Measurements from ENCODE around the gene GNRHR.
A peak's percentile ranks its signal among the peaks of the same experiment; 100 is the strongest.

GNRHR gene

DNA sequence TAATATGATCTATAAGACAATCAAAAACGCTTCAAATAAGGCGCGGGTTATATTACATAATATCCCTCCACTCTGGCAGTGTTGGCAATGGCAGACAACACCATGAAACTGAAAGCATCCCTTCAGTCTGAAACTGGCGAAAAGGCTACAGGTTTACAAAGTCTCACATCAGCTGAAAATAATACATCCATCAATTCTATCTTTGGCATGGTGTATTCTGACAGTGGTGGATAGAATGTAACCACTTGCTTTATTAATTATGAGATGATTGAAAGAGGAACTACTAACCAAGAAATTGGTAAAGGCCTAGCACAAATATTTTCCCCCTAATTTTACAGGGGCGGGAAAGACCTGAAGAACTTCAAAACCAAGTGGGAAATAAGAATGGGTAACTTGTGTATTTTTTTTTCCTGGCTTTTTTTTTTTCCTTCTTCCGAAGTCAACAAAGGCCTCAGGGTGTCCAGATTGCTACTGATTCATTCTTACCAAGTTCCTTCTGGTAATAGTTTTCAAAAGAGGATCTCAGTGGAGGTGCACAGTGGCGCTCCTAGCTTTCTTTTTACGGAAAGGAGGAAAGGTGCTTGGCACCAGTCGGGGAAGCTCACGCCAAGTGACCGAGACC is 54.0 kb downstream of the GNRHR start:
- peak in 3 of 6 experiments; percentile 1 to 32 (median 22) for DNase-seq

DNA sequence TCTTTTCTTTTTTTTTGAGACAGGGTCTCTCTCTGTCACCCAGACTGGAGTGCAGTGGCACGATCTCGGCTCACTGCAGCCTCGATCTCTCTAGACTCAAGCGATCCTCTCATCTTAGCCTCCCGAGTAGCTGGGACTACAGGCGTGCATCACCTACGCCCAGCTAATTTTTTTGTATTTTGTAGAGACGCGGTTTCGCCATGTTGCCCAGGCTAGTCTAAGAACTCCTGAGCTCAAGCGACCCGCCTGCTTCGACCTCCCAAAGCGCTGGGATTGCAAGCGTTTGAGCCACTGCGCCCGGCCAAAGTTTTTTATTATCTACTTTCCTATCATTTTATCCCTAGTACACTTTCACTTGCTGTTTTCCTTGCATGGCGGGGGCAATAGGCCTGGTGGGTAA is 54.6 kb downstream of the GNRHR start:
- no peak for DNase-seq

DNA sequence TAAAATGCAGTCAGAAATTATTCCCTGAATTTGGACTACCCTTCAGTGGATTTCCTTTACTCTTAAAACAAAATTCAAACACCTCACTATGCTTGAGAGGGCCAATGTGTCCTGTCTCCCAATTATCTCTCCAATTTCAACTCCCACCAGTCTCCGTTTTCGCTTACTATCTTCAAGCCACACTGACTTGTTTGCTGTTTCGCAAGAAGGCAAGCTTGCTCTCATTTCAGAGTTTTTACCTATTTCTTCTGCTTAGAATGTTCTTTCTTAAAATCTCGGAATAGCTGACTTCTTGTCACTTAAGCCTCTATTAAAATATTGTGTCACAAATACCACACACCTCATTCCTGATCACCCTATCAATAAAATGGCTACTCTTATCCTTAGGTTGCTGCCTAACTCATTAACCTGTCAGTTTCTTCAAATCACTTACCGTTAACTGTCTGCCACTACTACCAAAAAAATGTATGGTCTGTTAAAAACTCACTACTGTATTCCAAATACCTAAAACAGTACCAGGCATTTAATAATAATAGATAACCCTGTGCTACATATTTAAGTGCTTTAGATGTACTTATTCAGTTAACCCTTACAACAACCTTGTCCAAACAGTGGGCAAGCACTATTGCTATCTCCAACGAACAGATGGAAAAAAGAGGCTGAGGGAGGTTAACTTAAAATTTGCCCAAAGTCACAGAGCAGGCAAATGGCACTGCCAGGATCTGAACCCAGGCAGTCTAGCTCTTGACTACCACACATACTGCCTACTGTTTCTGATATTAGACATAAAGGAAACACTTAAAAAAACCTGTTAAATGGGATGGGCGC is 56.1 kb downstream of the GNRHR start:
- no peak for DNase-seq

DNA sequence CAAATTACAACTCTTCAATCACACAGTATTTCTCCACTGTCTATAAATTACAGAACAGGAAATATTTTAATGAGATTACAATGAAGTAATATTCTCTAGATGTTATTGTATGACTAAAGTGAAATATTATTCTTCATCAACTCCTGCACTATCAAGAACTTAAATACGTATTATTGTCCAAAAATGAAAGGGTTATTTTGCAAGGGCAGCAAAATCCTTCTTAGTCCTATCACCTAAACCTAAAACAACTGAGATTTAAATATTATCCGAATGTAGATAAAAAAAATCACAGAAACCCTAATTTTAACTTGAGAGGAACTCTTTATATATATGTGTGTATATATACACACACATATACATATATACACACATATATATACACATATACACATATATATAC is 58.1 kb downstream of the GNRHR start:
- no peak for DNase-seq

DNA sequence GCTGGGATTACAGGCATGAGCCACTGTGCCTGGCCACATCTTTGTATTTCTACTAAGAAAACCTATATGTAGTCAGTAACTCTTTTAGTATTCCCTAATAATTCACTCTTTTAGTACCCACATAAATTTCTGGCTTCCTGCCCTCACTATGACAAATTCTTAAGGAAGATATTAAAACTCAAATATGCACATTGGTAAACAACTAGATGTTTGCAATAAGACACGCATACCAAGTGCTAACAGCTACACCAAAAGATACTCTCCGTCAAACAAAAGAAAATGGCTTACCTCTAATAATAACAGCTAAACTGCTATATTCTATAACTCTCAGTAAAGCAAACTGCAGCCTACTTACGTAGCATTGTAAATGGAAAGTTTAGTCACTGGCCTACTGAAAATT is 59.5 kb downstream of the GNRHR start:
- DNase-seq: no peak

DNA sequence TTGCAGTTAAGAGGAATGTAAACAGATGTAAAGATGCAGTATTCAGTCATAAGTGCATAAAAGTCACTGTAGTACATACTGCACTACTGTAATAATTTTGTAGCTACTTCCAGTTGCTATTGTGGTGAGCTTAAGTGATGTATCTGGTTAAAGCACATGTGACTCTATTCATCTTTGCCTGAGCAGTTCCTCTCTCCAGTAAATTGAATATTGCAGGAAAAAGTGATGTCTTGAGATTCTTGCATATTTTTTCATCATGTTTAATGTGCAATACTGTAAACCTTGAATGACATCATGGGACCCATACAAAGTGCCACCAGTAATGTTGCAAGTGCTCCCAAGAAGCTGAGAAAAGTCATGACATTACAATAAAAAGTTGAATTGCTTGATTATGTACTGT is 62.9 kb downstream of the GNRHR start:
- no peak for DNase-seq

All from stimulated activated naive CD4-positive, alpha-beta T cell (primary cell).